Endothelial cell of umbilical vein (primary cell): ENCODE measurements around the gene PIM1. TPM values are rescaled to one million over a fixed set of nuclear protein-coding genes. Genes with fewer than 3 reads are reported as not detected.

Experiments
- BruUV-seq: library from RNA; stranded (reverse); fragments of 400-500 nt; replicated peaks from 2 replicates; lab custom pipeline; 2021; lab: Mats Ljungman, UMichigan
- CTCF ChIA-PET: fragments of 300-600, 350-600 bp; sonication (Branson Sonifier 250); formaldehyde crosslinking; loops from one replicate; lab custom pipeline; 2021; ENCODE audit warnings: antibody characterized with exemption, inconsistent platforms; lab: Charles Lee
- POLR2A ChIA-PET: fragments of 300-600, 350-600 bp; sonication (Branson Sonifier 250); formaldehyde crosslinking; loops from one replicate; lab custom pipeline; 2021; ENCODE audit warnings: antibody characterized with exemption, inconsistent platforms; lab: Charles Lee
- DNase-seq: peaks from one replicate; pipeline ENCODE4 v3.0.0-alpha.2; 2011; ENCODE audit warnings: low read depth, low spot score
- FAIRE-seq: peaks from 2 replicates; lab custom pipeline; 2011; peaks lifted over from hg19 to GRCh38; lab: Jason Lieb, UNC
- H2AFZ ChIP-seq: 2 replicates; pipeline ENCODE4 v1.6.0; 2012; ENCODE audit warnings: low read depth, low read length, control low read depth, inconsistent platforms
- H3K27ac ChIP-seq: 2 replicates; pipeline ENCODE4 v1.5.1; 2011; ENCODE audit warnings: low read depth, mild to moderate bottlenecking, control low read depth, low read length, moderate library complexity; ENCODE audit not compliant: insufficient read depth
- H3K27me3 ChIP-seq, 2 experiments: 2 replicates each; pipeline versions ENCODE4 v1.6.0 to v1.6.1; 2011; ENCODE audit warnings: low read length in 2 of 2, mixed read lengths in 1 of 2; ENCODE audit not compliant: control insufficient read depth in 2 of 2, insufficient read depth in 2 of 2
- H3K36me3 ChIP-seq, 2 experiments: 2 replicates in 1 of 2; 3 replicates in 1 of 2; pipeline ENCODE4 v1.5.1; 2011; ENCODE audit warnings: low read length in 2 of 2, mild to moderate bottlenecking in 1 of 2, moderate library complexity in 1 of 2; ENCODE audit not compliant: control insufficient read depth in 2 of 2, insufficient read depth in 2 of 2; ENCODE audit errors: extremely low read depth in 1 of 2
- H3K4me1 ChIP-seq: 3 replicates; pipeline ENCODE4 v1.5.1; 2011; ENCODE audit warnings: mild to moderate bottlenecking, low read length; ENCODE audit not compliant: control insufficient read depth, insufficient read depth; ENCODE audit errors: extremely low read depth
- H3K4me2 ChIP-seq: 2 replicates; pipeline ENCODE4 v1.6.1; 2011; ENCODE audit warnings: low read length, control low read depth, mixed read lengths; ENCODE audit not compliant: insufficient read depth
- H3K4me3 ChIP-seq, 3 experiments: fragments of 200-600 bp in 1 of 3; sonication (generic), shearing (Covaris generic) in 1 of 3; replicated peaks in 1 of 3; 2 replicates each; pipeline ENCODE4 v1.5.1; 2011 to 2016; ENCODE audit warnings: control low read depth in 3 of 3, low read length in 3 of 3, mild to moderate bottlenecking in 2 of 3, inconsistent platforms in 1 of 3, low read depth in 1 of 3, moderate library complexity in 1 of 3; ENCODE audit not compliant: insufficient read depth in 1 of 3
- H3K79me2 ChIP-seq: 2 replicates; pipeline ENCODE4 v1.6.0; 2012; ENCODE audit warnings: low read length, inconsistent platforms; ENCODE audit not compliant: control insufficient read depth, insufficient read depth
- H3K9ac ChIP-seq: replicated peaks from 2 replicates; pipeline ENCODE3; 2011; ENCODE audit warnings: low read length, control low read depth; ENCODE audit not compliant: insufficient read depth; ENCODE audit errors: extremely low read depth
- H3K9me1 ChIP-seq: replicated peaks from 3 replicates; pipeline ENCODE4 v1.6.0; 2011; ENCODE audit warnings: mild to moderate bottlenecking, low read length; ENCODE audit not compliant: control insufficient read depth, insufficient read depth; ENCODE audit errors: extremely low read depth
- H3K9me3 ChIP-seq: replicated peaks from 2 replicates; pipeline ENCODE4 v1.5.1; 2012; ENCODE audit warnings: low read length, inconsistent platforms; ENCODE audit not compliant: control insufficient read depth, insufficient read depth
- H4K20me1 ChIP-seq: replicated peaks from 2 replicates; pipeline ENCODE3; 2011; ENCODE audit warnings: mild to moderate bottlenecking, low read length; ENCODE audit not compliant: control insufficient read depth, insufficient read depth; ENCODE audit errors: extremely low read depth
- EZH2 ChIP-seq: IDR thresholded peaks from 2 replicates; pipeline ENCODE4 v1.6.1; 2012; ENCODE audit warnings: borderline replicate concordance, low read depth, mild to moderate bottlenecking, moderate library complexity, low read length, inconsistent platforms; ENCODE audit not compliant: severe bottlenecking
- FOS ChIP-seq: IDR thresholded peaks from 2 replicates; pipeline ENCODE4 v1.6.1; 2011; ENCODE audit warnings: mild to moderate bottlenecking, low read length, moderate library complexity, borderline replicate concordance; ENCODE audit not compliant: insufficient read depth
- GATA2 ChIP-seq: IDR thresholded peaks from 2 replicates; pipeline ENCODE4 v1.7.0; 2011; ENCODE audit warnings: low read depth, mild to moderate bottlenecking, moderate library complexity, mixed read lengths, low read length; ENCODE audit not compliant: insufficient read length, insufficient read depth
- JUN ChIP-seq: IDR thresholded peaks from 2 replicates; pipeline ENCODE4 v1.6.1; 2011; ENCODE audit warnings: borderline replicate concordance, low read depth; ENCODE audit not compliant: insufficient read length, insufficient read depth
- MYC ChIP-seq: IDR thresholded peaks from one replicate; pipeline ENCODE4 v1.6.1; 2011; ENCODE audit warnings: mild to moderate bottlenecking, low read depth, low read length
- POLR2A ChIP-seq: IDR thresholded peaks from 2 replicates; pipeline ENCODE4 v1.6.1; 2012; ENCODE audit warnings: low read depth, mild to moderate bottlenecking, control low read depth, low read length
- POLR2AphosphoS5 ChIP-seq: IDR thresholded peaks from 2 replicates; pipeline ENCODE4 v1.6.1; 2012; ENCODE audit warnings: low read depth, mild to moderate bottlenecking, control low read depth, low read length, moderate library complexity; ENCODE audit not compliant: insufficient read depth
- dilution Hi-C: fragments of 300-500 bp; cut with MboI; formaldehyde crosslinking; loops from one replicate; pipeline ENCODE4 v1.15.0; 2019; ENCODE audit warnings: low sequenced_read_pairs; ENCODE audit not compliant: extremely low pct_ligation_motif_present
- intact Hi-C: fragments of 100-400 bp; cut with micrococcal nuclease; formaldehyde crosslinking; loops from one replicate; pipeline ENCODE4 v1.10.0; 2022
- polyA plus RNA-seq, 4 experiments: library from polyadenylated mRNA; depleted of rRNA in 3 of 4; stranded (reverse) in 3 of 4; unstranded in 1 of 4; fragments of >200 nt; gene quantifications; 2 replicates each; pipeline versions ENCODE4 v1.2.1 to v1.2.3, GENCODE V29; 2011 to 2012; ENCODE audit warnings: missing spikeins in 1 of 4
- total RNA-seq: library from RNA; stranded (reverse); gene quantifications from 2 replicates; pipeline ENCODE4 v1.2.3, GENCODE V29; 2021
- TF ChIP-seq, protein P1 (sequence below): IDR thresholded peaks from 2 replicates; pipeline ENCODE4 v1.6.1; 2011; ENCODE audit not compliant: insufficient read depth, insufficient read length
- TF ChIP-seq, protein P2 (sequence below), 2 donors: IDR thresholded peaks; 1 replicate in 1 of 2; 2 replicates in 1 of 2; pipeline ENCODE4 v1.5.1; 2011; ENCODE audit warnings: low read length in 2 of 2, mild to moderate bottlenecking in 2 of 2, moderate library complexity in 2 of 2, control low read depth in 1 of 2, inconsistent platforms in 1 of 2, low read depth in 1 of 2; ENCODE audit not compliant: insufficient read depth in 1 of 2; ENCODE audit errors: extremely low read depth in 1 of 2

Gene PIM1
- total and polyA plus RNA-seq, 2 donors (not counting 3 experiments of a cell fraction or from before 2014, with no cell fraction given): 9.2 to 11.3 TPM

DNA sequence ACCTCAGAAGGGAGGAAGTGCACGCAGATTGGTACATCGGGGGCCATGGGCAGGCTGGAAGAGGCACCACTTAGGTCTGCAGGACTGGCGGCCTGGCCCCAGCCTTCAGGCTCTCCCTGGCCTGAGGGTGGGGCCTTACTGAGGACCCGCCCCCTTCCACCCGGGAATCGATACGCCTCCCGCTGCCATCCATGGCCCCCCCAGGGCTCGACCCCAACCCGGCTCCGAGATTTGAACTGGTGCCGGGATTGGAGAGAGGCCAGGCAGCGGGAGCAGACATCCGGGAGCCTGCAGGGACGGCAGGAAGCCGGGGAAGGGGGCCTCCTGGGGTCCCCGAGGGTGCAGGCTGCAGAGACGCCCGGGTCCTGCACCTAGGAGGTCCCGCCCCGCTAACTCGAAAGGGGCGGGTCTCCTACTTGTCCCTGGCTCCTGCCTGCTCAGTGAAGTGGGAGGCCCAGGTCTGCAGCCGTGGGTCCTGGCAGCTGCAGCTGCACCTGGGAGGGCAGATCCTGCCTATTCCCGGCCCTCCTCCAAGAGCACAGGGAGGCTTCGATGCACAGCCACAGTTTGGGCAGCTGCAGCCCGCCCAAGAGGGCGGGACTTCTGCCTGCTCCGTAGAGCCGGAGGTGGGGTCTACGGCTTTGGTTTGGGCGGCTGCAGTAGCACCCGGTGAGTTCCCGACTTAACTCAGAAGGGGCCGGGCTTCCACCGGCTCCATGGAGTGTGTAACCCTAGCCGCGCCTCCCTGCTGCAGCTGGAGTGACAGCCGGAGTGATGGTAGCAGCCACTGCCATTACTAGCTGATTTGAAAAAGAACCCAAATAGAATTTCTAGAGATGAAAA lies 52.4 kb downstream of the PIM1 start:
- BruUV-seq: no TSS peak
- POLR2A ChIA-PET: no interaction called here
- Histone ChIP-seq H2AFZ (peak overlapping the region; percentile 77), H3K4me3 (peak overlapping the region; percentile 8 to 43 (median 31)), H3K27ac (no peak overlapping the region), H3K4me2 (peak overlapping the region; percentile 57), H3K27me3 (no peaks in the 10 kb centered on the region), H3K9me3 (no peaks in the 10 kb centered on the region), H4K20me1 (no peaks in the 10 kb centered on the region), H3K36me3 (no peaks in the 10 kb centered on the region), H3K4me1 (peaks cover 7% of the 10 kb centered on the region), H3K9ac (peak overlapping the region; percentile 8), H3K9me1 (no peaks in the 10 kb centered on the region), H3K79me2 (no peaks in the 10 kb centered on the region)
- CTCF ChIA-PET: interaction anchor here (0.7 to 1.8 kb wide), 5 partner anchors 9 to 204 kb away, joined by 3 to 6 read pairs (median 4); no protein-coding TSS in a partner anchor
- TF ChIP-seq POLR2AphosphoS5 (no peak), FOS (no peak), EZH2 (no peak), POLR2A (no peak), MYC (no peak), JUN (no peak), GATA2 (no peak)
- TF ChIP-seq, protein P1, sequence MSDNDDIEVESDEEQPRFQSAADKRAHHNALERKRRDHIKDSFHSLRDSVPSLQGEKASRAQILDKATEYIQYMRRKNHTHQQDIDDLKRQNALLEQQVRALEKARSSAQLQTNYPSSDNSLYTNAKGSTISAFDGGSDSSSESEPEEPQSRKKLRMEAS: no peak
- TF ChIP-seq, protein P2, sequence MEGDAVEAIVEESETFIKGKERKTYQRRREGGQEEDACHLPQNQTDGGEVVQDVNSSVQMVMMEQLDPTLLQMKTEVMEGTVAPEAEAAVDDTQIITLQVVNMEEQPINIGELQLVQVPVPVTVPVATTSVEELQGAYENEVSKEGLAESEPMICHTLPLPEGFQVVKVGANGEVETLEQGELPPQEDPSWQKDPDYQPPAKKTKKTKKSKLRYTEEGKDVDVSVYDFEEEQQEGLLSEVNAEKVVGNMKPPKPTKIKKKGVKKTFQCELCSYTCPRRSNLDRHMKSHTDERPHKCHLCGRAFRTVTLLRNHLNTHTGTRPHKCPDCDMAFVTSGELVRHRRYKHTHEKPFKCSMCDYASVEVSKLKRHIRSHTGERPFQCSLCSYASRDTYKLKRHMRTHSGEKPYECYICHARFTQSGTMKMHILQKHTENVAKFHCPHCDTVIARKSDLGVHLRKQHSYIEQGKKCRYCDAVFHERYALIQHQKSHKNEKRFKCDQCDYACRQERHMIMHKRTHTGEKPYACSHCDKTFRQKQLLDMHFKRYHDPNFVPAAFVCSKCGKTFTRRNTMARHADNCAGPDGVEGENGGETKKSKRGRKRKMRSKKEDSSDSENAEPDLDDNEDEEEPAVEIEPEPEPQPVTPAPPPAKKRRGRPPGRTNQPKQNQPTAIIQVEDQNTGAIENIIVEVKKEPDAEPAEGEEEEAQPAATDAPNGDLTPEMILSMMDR (IDR thresholded peaks at IDR 0.05; ENCODE audit: extremely low read depth in 1 of 2, insufficient read depth in 1 of 2, low read depth in 1 of 2, low read length in 2 of 2): no peak
- DNase-seq: peak; percentile 86
- dilution Hi-C loops (no loop called here), intact Hi-C loops (loop anchor here (2.0 kb wide), 3 partner anchors 18 to 92 kb away; partner anchors contain the start of gene TMEM217)
- peak; percentile 85 for FAIRE-seq
